Neural cell (in vitro differentiated cells): ENCODE results near the gene CHI3L1. TPM values are rescaled to one million over a fixed set of nuclear protein-coding genes. Genes with fewer than 3 reads are reported as not detected.

ENCODE experiments used
- H2AFZ ChIP-seq: fragments of 200-600, 300-800 bp; sonication (generic), shearing (Covaris generic); 2 replicates; pipeline ENCODE4 v1.6.0; 2014; ENCODE audit warnings: low read depth, mild to moderate bottlenecking, antibody characterized with exemption, low read length, moderate library complexity
- H3F3A ChIP-seq: fragments of 200-600 bp; shearing (Covaris generic); 2 replicates; pipeline ENCODE4 v1.6.1; 2016; ENCODE audit warnings: mild to moderate bottlenecking, moderate library complexity, mixed read lengths, antibody characterized with exemption, low read length; ENCODE audit not compliant: insufficient read depth, poor library complexity, severe bottlenecking
- H3K27ac ChIP-seq: fragments of 200-600, 300-800 bp; sonication (generic), shearing (Covaris generic); 2 replicates; pipeline ENCODE4 v1.5.1; 2014; ENCODE audit warnings: mild to moderate bottlenecking, low read length, moderate library complexity
- H3K27me3 ChIP-seq: fragments of 300-800, 200-600 bp; sonication (generic), shearing (Covaris generic); 2 replicates; pipeline ENCODE4 v1.6.0; 2014; ENCODE audit warnings: mild to moderate bottlenecking, low read depth, low read length, moderate library complexity; ENCODE audit not compliant: insufficient read depth
- H3K36me3 ChIP-seq: fragments of 300-800, 200-600 bp; sonication (generic), shearing (Covaris generic); 2 replicates; pipeline ENCODE4 v1.5.1; 2014; ENCODE audit warnings: mild to moderate bottlenecking, antibody characterized with exemption, low read length, moderate library complexity; ENCODE audit not compliant: insufficient read depth
- H3K4me2 ChIP-seq: fragments of 300-800, 200-600 bp; sonication (generic), shearing (Covaris generic); 2 replicates; pipeline ENCODE4 v1.6.0; 2014; ENCODE audit warnings: mild to moderate bottlenecking, low read length
- H3K4me3 ChIP-seq: fragments of 300-800, 200-600 bp; sonication (generic), shearing (Covaris generic); 2 replicates; pipeline ENCODE4 v1.5.1; 2014; ENCODE audit warnings: mild to moderate bottlenecking, low read length, moderate library complexity
- H3K79me2 ChIP-seq: fragments of 200-600 bp; shearing (Covaris generic); replicated peaks from 2 replicates; pipeline ENCODE4 v1.6.0; 2014; ENCODE audit warnings: mild to moderate bottlenecking, low read length, moderate library complexity; ENCODE audit not compliant: insufficient read depth
- H3K9ac ChIP-seq: fragments of 300-800, 200-600 bp; sonication (generic), shearing (Covaris generic); 2 replicates; pipeline ENCODE4 v1.6.1; 2016; ENCODE audit warnings: mild to moderate bottlenecking, low read length, mixed read lengths
- H3K9me2 ChIP-seq: fragments of 200-600 bp; shearing (Covaris generic); 2 replicates; pipeline ENCODE4 v1.6.1; 2016; ENCODE audit warnings: mild to moderate bottlenecking, low read length, mixed read lengths; ENCODE audit not compliant: insufficient read depth
- H3K9me3 ChIP-seq: fragments of 200-600, 300-800 bp; sonication (generic), shearing (Covaris generic); 2 replicates; pipeline ENCODE4 v1.6.1; 2016; ENCODE audit warnings: mild to moderate bottlenecking, mixed run types, low read length, moderate library complexity, mixed read lengths
- H4K20me1 ChIP-seq: fragments of 200-600 bp; shearing (Covaris generic); 2 replicates; pipeline ENCODE4 v1.6.1; 2016; ENCODE audit warnings: mild to moderate bottlenecking, mixed run types; ENCODE audit not compliant: insufficient read depth
- CTCF ChIP-seq: fragments of 450-650 bp; IDR thresholded peaks from 2 replicates; pipeline ENCODE4 v1.5.1; 2014; ENCODE audit warnings: antibody characterized with exemption, mild to moderate bottlenecking, moderate library complexity; ENCODE audit not compliant: poor library complexity, severe bottlenecking
- EP300 ChIP-seq: fragments of 450-650 bp; conservative IDR thresholded peaks from 2 replicates; pipeline ENCODE4 v1.6.1; 2014; ENCODE audit warnings: antibody characterized with exemption, mild to moderate bottlenecking, moderate library complexity; ENCODE audit not compliant: poor library complexity, severe bottlenecking
- EZH2 ChIP-seq: fragments of 200-600, 300-800 bp; shearing (Covaris generic), sonication (generic); IDR thresholded peaks from 2 replicates; pipeline ENCODE4 v1.6.1; 2014; ENCODE audit warnings: antibody characterized with exemption, low read length, borderline replicate concordance, mild to moderate bottlenecking; ENCODE audit not compliant: insufficient read depth, poor library complexity, severe bottlenecking
- MXI1 ChIP-seq: fragments of 450-650 bp; conservative IDR thresholded peaks from 2 replicates; pipeline ENCODE4 v1.6.1; 2014; ENCODE audit warnings: antibody characterized with exemption, mild to moderate bottlenecking; ENCODE audit not compliant: poor library complexity, severe bottlenecking
- POLR2AphosphoS5 ChIP-seq: IDR thresholded peaks from 2 replicates; pipeline ENCODE4 v1.6.1; 2012
- RAD21 ChIP-seq: fragments of 450-650 bp; conservative IDR thresholded peaks from 2 replicates; pipeline ENCODE4 v1.6.1; 2014; ENCODE audit warnings: antibody characterized with exemption, mild to moderate bottlenecking, moderate library complexity
- REST ChIP-seq: IDR thresholded peaks from 2 replicates; pipeline ENCODE4 v1.6.1; 2012; ENCODE audit warnings: borderline replicate concordance
- SMC3 ChIP-seq: fragments of 450-650 bp; conservative IDR thresholded peaks from 2 replicates; pipeline ENCODE4 v1.6.1; 2014; ENCODE audit warnings: antibody characterized with exemption, mild to moderate bottlenecking, moderate library complexity; ENCODE audit not compliant: poor library complexity
- TAF1 ChIP-seq: IDR thresholded peaks from 2 replicates; pipeline ENCODE4 v1.6.1; 2012; ENCODE audit warnings: low read depth
- polyA plus RNA-seq: library from polyadenylated mRNA; depleted of rRNA; stranded (reverse); fragments of >200 nt; gene quantifications from 2 replicates; pipeline ENCODE4 v1.2.3, GENCODE V29; 2014

Gene CHI3L1
- polyA plus RNA-seq, 1 donor from 2014 or later = not detected

GRCh38 chr1:203145321-203146041 is 41.0 kb downstream of the CHI3L1 start:
- no peaks in the 10 kb centered on the region for H3K9me3 ChIP-seq
- no peaks in the 10 kb centered on the region for H3F3A ChIP-seq
- H3K27ac ChIP-seq = no peak overlapping the region
- TF ChIP-seq TAF1 (no peak), POLR2AphosphoS5 (no peak), CTCF (no peak)
- H3K79me2 ChIP-seq = no peaks in the 10 kb centered on the region
- H3K4me3 ChIP-seq = no peak overlapping the region
- no peaks in the 10 kb centered on the region for H4K20me1 ChIP-seq
- no peaks in the 10 kb centered on the region for H3K36me3 ChIP-seq
- no peak overlapping the region for H2AFZ ChIP-seq
- no peak overlapping the region for H3K9ac ChIP-seq
- no peaks in the 10 kb centered on the region for H3K27me3 ChIP-seq
- H3K9me2 ChIP-seq = no peaks in the 10 kb centered on the region
- no peak overlapping the region for H3K4me2 ChIP-seq

DNA sequence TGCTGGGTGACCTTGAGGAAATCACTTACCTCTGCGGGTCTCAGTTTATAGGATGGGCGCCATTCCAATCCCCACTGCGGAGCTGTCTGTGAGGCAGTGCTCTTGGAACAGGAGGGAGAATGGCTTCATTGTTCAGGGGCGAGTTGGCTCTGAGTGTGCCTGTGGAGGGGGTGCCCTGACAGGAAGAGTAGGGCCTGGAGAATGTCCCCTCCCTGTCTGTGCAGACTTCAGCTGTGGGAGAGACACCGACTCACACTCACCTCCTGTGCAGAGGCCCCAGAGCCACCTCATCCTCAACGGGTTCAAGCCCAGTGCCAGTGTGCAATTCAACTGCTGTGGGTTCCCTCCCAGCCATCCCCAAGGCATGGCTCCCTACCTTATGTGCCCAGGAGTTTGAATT is 41.8 kb downstream of the CHI3L1 start:
- TF ChIP-seq CTCF (no peak), EZH2 (no peak), POLR2AphosphoS5 (no peak), SMC3 (no peak), MXI1 (no peak), TAF1 (no peak), RAD21 (no peak), EP300 (no peak), REST (no peak)
- Histone ChIP-seq H3K9ac (no peak overlapping the region), H3K27ac (no peak overlapping the region), H3K79me2 (no peaks in the 10 kb centered on the region), H3K27me3 (no peaks in the 10 kb centered on the region), H3K4me2 (no peak overlapping the region), H3F3A (no peaks in the 10 kb centered on the region), H3K4me3 (no peak overlapping the region), H3K36me3 (no peaks in the 10 kb centered on the region), H4K20me1 (no peaks in the 10 kb centered on the region), H2AFZ (no peak overlapping the region), H3K9me2 (no peaks in the 10 kb centered on the region), H3K9me3 (no peaks in the 10 kb centered on the region)
